NCI-H2107 treated with DMSO at 0.1 percent for 48 hours (cell line): ENCODE data around the gene TCF4.
A peak's percentile ranks its signal among the peaks of the same experiment; 100 is the strongest.

Experiments
- DNase-seq: peaks from one replicate; lab custom pipeline; 2025; ENCODE audit not compliant: unreplicated experiment; lab: John Stamatoyannopoulos, UW

Gene TCF4

DNA sequence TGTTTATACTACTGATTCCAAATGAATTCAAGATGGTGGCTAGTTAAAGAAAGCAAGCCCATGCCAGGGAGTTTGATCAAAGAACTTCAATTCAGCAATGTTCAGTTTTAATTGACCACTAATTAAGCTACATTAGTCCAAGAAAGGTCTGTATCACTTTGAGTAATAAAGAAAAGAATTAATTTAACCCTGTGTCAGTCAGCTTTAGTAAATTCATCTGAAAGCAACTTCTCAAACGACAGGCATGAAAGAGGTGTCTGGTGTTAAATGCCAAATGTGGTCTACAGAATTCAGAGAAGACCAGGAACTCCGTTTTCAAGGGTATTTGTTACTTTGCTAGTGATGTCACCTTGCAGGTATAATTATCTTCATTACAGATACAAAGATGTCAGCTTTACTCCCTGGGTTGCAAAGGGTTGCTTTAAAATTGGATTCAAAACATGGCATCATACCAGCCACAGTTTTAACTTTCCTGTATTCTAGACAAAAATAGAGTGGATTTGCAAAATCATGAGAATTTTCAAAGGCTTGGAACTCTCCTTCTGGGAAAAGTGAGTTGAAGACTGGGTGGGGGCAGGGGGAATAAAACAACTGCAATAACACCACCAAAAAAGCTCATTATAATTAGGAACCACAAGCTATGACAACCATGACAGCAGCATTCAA is 281.5 kb downstream of the TCF4 start:
- DNase-seq: no peak

DNA sequence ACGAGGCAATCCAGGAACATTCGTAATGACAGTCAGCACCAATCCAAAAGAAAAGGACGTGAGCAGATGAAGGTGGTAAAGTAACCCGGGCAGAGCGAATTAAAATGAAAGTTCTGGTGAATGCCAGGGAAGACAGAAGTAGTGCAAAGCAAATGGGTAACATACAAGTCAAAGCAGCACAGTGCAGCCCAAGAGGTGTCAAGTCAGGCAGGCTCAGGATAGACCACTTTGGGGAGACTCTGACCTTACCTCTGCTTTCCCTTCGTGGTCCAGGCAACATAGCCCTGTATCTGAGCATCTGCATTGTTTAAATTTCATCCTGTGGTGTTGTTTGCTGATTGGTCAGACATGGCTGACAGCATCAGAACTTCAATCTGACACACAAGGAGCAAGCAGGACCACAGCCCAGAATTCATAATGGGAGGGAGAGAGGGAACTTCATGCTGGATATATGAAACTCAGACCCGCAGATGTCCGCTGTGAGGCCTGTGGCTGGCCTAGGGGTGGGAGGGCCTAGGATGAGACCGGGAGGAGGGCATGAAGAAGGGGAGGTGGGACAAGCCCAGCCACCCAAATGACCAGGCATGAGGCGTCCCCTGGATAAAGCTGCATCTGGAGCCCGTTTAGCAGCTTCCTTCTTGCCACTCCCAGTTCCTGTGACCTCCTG is 285.7 kb downstream of the TCF4 start:
- no peak for DNase-seq

DNA sequence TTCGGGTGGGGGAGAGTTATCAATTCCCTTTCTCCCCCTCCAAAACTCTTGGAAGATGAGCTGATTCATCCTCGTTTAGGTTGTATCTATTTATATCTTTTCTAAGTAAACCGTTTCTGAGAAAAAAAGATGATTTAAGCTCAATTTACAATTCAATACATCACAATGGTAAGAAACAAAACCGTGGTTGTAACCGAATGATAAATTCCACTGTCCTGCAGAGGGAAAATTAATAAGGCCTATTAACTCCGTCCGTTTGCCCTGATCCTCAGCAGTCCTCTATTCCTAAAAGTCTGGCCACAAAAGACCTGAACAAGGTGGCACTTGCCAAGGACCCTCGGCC is 286.2 kb downstream of the TCF4 start:
- DNase-seq: no peak

DNA sequence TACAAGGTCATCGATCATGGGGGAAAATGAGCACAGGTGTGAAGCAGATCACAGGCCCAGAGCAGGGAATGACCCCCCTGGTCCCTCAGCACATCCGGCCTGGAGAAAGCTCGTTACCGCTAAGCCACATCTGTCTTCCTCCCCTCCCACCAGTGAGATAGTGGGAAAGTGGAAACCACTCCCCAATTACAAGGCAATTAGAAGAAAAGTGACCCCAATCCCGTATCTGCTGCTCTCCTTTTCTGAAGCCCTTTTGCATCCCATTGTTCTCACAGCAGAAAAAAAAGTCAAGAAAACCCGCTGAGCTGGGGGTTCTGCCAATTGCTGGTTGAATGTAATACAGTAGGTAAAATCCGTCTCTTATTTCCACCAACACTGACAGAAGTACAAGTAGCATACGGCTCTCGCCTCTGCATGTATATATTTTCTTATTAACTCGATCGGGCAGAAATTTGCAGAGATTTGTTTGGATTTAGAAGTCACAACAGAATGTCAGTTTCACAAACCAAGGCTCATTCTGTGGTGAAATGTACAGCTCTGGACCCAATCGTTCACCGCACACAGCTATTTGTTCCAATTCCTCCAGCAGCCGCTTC is 287.0 kb downstream of the TCF4 start:
- DNase-seq: peak; percentile 78

DNA sequence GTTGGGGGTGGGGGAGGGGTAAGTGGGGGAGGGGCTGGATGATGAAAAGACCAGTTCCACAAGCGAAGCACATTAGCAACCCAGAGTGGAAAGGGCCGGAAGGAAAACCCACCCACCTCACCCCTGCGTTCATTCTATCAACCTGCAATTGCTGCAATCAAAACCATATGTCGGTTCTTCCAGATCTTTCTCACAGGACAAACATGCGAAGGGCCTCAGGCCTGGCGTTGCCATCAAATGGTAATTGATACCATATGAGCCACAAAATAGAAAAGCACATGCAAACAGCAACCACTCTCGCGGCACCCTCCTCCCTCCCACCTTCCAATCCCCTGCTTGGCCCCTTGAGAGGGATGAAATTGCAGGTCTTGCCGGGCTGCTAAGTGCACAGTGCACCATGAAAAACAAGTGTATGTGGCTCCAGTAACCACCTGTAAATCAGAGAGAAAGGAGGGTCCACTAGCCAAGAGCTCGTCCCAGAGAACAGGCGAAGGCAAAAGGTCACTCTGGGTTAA is 287.5 kb downstream of the TCF4 start:
- peak; percentile 90 for DNase-seq

DNA sequence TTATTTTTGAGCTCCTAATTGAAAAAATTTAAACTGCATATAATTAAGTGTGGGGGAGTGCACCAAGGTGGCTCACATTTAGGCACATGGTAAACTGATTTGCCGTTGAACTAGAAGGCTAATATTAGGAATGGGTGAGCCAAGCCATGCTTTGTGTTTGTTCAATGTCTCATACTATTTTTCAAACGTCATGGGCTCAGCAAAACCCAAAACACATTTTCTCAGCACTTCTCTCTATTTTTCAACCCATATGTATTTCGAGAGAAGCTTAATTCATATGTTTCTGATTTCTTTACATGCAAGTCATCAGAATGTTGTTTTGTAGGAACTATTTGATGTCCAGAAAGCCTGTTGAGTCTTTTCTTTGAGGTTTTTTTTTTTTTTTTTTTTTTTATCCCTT is 291.2 kb downstream of the TCF4 start:
- no peak for DNase-seq

DNA sequence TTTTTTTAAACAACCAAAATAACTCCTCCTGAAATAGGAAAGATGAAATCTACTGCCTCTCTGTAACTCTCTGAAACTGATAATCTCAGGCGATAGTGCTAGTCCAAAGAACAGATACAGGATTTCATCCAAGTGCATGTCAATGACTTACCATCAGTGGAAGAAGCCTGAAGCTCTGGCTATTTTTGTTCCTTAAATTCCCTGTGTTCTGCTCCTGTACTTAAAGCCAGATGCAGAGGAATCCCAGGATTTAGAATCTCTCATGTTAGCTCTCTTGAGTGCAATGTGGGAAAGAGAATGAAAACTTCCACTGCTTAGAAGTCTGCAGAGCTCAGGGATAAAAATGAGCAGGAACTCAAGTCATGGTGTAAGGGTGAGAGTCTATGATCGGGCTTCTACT is 291.9 kb downstream of the TCF4 start:
- DNase-seq: no peak

DNA sequence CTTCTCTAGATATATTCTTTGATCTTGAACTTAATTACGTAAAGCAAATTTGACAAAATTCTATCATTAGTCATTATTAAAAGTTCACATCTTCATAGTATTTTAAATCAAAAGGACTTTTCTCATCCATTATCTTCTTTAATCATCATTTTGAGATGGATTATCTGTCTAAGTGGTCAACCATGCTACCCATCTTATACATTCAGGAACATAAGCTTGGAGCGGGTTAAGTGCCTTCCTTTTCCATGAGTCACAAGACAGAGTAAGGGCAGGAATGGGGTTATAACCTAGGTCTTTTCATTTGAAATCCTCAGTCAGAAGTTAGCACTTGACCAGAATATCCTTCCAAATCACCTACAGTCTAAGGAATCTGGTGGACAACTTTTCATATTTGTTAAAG is 297.1 kb downstream of the TCF4 start:
- no peak for DNase-seq

DNA sequence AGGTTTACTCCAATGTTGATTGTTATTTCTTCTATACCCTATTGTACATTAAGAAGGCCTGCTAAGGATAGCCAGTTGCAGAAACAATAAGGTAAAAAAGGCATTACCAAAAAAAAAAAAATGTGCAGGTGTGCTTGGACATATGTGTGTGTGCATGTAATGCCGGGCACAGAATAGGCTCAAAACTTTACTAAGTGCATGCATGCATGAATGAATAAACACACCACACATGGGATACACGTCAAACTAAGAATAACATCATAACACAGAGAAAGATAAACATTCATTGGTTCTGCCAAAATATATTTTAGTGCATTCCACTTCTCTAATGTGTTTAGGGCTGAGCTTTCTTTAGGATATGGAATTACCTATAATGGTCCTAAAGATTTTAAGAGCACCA is 298.2 kb downstream of the TCF4 start:
- DNase-seq: no peak

DNA sequence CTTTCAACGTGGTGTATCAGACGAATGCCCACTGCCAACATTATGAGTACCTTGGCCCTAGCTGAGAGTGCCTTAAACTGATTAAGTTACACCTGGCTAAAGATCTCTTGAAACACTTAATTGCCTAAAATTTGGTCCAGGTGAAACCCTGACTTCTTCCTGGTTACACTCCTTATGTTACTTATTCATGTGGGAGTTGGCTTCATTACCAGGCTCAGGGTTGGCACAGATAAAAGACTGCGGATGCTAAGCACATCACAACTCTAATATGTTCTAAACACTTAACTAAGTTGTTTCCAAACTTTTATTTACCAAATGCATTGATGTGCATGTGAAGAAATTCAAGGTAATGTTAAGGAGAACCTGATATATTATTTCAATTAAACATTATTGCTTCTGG is 298.9 kb downstream of the TCF4 start:
- DNase-seq: peak; percentile 53

DNA sequence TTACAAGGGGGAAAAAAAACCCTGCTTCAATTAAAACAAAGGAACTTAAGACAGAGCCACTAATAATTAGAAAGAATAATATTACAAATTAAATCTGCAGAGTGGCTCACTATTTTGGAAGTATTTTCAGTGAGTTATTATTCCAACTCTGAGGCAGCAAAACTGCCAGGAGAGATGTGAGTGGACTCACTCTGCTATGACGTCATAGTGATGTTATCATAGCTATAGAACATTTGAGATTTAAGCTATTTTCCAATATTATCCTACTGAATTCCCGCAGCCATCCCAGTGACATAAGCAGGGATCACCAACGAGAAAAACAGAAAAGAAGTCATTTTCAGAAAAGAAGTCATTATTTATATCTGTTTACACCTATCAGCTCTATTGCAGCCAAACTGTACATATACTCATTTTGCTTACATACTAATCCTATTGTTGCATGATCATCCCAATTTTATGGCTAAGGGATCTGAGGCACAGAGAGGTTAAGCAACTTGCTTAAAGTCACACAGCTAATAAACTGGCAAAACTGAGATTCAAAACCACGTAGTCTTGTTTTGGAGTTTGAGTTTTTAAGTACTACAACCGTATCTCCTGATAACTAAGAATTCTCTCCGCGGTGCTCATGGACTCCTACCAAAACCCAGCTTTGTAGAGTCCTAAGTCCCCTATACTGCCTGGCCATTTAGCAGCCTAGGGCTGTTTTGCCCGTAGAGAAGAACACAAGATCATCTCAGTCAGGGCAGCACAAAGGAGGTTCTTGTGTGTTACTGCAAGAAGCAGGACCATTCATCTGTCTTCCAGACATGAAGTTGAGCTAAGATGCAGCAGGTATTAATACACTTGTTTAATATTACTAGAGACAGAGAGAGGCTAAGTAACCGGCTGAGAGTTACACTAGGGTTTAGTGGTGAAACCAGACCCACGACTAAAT is 299.8 kb downstream of the TCF4 start:
- no peak for DNase-seq

DNA sequence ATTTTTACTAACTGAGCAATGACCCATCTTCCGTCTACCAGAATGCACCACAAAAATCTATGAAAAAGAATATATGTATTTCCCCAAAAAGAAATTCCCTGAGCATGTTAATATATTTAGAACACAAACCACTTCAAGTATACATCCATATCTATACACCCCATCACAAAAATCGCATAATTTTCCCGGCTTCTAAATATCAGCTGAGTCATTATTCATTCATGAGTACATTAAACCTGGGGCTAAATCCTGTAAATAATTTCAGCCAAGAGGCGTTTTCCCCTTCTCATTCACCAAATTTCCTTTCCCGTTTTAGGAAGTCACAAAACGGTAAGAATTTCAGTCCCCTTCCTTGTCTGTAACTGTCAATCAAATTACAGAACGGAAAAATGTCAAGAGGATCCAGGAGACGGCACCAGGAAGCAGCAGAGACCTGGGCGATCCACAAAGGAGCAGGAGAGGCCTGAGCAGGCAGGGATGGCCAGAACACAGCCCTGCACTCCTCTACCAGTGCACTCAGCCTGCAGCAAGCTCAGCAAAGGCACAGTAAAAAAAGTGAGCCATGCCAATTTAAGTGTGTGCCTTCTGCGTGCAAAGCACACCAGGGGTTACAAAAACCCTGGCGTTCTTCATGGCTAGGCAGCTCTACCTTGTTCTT is 300.7 kb downstream of the TCF4 start:
- no peak for DNase-seq

DNA sequence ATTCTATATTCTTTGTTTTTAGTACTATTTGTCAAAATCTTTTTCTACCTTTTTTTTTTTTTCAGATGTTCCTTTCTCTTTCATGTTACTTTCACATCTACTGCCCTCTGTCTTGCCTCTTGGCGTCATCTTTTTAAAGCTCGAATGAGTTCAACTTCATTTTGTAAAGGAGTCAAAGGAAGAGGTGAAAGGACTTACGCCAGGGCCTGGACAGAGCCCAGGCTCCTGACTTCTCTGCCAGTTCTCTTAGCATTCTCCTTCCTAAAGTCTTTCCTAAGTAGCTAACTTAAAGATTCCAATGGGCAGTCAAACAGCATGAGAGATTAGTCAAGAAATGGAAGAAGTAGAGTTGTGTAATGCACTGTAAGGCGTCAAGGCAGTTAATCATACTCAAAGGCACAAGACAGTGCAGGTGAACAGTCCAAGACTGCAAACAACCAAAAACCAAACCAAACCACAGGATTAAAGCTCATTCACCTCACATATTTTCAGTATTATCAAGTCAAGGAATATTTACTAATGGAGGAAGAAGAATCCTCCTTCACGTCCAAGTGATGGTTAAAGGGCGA is 301.7 kb downstream of the TCF4 start:
- no peak for DNase-seq

DNA sequence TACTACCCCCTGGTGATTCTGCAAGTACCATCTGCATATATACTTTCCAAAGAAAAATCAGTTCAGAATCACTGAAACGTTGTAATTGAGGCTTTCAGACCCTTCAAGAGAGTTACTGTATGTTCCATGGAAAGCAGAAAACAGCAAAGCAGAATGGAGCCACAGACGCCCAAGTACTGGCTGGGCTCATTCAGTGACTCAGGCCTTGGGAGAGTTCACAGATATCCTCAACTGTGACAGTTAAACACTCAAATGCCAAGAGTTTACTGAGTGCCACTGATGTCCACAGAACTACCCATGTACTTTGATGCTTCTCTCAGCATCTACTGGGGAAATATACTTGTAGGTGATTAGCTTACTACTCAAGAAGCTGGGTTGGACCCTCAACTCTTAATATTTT is 303.4 kb downstream of the TCF4 start:
- DNase-seq: no peak

DNA sequence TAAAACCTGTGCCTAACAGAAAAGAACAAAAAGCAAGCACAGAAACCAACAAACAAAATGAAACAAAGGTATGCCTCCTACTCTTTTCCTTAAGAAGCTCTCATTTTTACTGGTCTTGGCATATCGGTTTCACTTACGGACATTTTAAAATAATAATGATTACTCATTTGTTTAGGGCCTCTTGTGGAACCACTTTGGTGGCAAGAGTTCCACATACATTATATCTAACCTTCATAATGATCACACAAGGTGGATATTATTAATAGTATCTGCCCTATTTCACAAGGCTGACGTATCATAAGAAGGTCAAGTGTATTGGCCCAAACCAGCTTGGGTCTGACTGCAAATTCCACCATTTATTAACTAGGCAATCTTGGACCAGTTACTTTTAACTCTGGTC is 304.7 kb downstream of the TCF4 start:
- DNase-seq: no peak

DNA sequence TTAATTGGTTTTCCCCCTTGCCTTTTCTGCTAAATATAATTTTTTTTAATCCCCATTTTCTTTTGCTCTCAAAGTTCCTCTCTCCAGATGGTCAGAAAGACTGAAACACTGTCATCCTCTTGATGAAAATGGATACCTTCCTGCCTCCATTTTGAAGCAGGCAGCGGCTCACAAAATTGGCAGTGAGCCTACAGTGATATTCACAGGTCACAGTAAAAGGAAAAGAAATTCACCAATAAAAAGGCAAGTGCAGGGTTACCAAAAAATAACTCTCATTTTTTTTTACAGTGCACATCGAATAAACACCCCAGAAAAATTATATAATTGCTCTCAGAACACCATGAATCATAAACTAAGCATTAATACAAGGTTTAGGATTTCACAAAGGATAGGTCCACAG is 307.5 kb downstream of the TCF4 start:
- peak; percentile 70 for DNase-seq

DNA sequence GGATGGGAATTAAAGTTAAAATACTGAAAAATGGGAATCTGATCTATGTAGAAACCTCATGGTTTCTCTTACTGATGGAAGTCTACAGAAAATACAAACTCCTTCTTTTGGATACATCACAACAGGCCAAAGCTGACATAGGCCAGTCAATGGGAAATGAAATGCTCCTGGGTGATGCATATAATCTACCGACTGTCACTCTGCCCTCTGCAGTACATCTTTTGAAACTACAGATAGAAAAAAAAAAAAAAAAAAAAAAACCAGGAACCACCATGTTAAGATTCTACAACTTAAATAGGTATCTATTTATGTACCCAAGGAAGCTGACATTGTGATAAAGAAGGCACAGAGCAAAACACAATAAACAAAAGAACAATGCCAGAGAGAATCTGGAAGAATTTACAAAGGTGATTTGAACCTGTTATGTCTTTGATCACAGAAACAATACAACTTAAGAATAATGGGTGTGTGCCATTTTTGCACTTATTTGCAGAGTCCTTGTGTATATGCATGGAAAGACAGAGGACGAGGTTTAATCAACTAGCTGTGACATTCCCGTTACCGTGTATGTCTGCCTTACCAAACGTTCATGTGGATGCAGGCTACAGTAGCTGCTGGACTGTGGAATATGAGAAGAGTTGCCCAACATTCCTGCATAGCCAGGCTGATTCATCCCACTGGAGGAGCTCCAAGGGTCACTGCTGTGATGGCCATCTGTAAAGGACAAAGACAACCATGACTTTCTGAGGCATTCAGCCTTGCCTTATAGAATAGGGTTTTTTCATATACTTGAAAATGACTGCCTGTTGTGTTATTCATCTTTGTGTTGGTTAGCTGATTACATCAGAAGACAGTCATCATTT is 312.7 kb downstream of the TCF4 start:
- DNase-seq: no peak

DNA sequence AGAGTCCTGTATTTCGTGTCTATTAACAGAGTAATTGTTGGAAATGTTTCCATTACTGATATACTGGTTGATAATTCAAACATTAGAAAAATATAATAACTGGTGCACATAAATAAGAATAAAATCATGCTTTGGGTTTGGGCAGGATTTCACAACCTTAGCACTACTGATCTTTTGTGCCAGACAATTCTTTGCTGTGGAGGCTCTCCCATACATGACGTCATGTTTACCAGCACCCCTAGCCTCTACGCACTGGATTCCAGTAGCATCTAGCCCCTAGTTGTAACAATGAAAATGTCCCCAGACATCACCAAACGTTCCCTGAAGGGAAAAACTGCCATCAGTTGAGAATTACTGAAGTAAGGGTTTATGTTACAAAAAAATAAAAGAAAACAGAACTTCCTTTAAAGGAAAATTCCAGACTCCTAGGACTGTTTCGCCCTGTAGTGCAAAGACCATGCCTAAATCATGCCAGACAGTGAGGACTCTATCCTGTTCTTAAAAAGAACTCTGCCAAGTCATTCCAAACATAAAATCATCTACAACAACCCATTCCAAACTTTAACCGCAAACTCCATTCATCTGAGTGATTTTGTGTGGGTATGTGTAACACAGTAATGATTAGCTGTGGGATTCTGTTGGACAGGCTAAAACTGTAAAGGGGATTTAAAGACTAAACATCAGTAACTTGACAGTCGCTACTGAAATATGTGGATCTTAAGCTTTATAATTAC is 315.3 kb downstream of the TCF4 start:
- DNase-seq: no peak

DNA sequence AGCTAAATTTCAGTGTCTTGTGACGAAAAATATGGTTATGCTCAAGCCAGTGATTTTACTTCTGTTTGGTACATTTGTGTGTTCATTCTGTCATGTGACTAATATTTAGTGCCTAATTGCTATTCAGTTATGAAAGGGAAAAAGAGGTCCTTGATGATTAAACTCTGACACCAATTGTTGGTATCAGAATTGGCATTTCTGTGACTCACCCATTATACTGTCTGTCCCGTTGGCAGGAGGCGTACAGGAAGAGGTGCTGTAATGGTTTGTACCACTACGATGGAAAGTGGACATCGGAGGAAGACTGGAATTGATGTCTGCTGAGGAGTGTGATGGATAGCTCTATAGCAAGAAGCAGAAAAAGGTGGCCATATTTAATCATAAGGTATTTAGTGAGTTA is 318.4 kb downstream of the TCF4 start:
- no peak for DNase-seq
